ENCODE results near the gene BANP.
"Not testable (repeated sequence)": the region's sequence is repeated elsewhere in the genome, so short reads cannot be mapped to it uniquely, and the experiment has no call there.

BANP gene

GRCh38 chr16:88022076-88023042 lies 71.1 kb downstream of the BANP start:
- H3K36me3 ChIP-seq (ENCODE audit: control insufficient read depth, insufficient read depth, low read length): no peaks in the 10 kb centered on the region; the same call in none of the 2 replicates
- H3K27me3 ChIP-seq (ENCODE audit: control insufficient read depth, insufficient read depth, low read length): no peaks in the 10 kb centered on the region
- H3K4me1 ChIP-seq (ENCODE audit: control insufficient read depth, insufficient read depth, low read length): no peaks in the 10 kb centered on the region
- no CpG with 5 or more reads among the region's 23 CpGs for WGBS (ENCODE audit: insufficient coverage, insufficient read length)
- no peak overlapping the region for H3K27ac ChIP-seq (ENCODE audit: low read length)
- no peak overlapping the region for H3K4me3 ChIP-seq (ENCODE audit: low read length)
- no peaks in the 10 kb centered on the region for H3K9me3 ChIP-seq (ENCODE audit: control insufficient read depth, insufficient read depth, low read length)
- DNase-seq (ENCODE audit: low read depth, low spot score): no peak

GRCh38 chr16:88023366-88023765 lies 72.1 kb downstream of the BANP start:
- Histone ChIP-seq H3K9me3 (ENCODE audit: control insufficient read depth, insufficient read depth, low read length) (no peaks in the 10 kb centered on the region), H3K27ac (ENCODE audit: low read length) (no peak overlapping the region), H3K27me3 (ENCODE audit: control insufficient read depth, insufficient read depth, low read length) (no peaks in the 10 kb centered on the region), H3K4me1 (ENCODE audit: control insufficient read depth, insufficient read depth, low read length) (peaks cover 3% of the 10 kb centered on the region), H3K36me3 (ENCODE audit: control insufficient read depth, insufficient read depth, low read length) (peaks cover 4% of the 10 kb centered on the region; the same call in 1 of the 2 replicates), H3K4me3 (ENCODE audit: low read length) (no peak overlapping the region)
- WGBS (ENCODE audit: insufficient coverage, insufficient read length): no CpG with 5 or more reads among the region's 12 CpGs
- no peak for DNase-seq (ENCODE audit: low read depth, low spot score)

GRCh38 chr16:88023786-88024185 lies 72.6 kb downstream of the BANP start:
- no CpG with 5 or more reads among the region's 16 CpGs for WGBS (ENCODE audit: insufficient coverage, insufficient read length)
- H3K9me3 ChIP-seq (ENCODE audit: control insufficient read depth, insufficient read depth, low read length): no peaks in the 10 kb centered on the region
- H3K27ac ChIP-seq (ENCODE audit: low read length): no peak overlapping the region
- peaks cover 3% of the 10 kb centered on the region for H3K4me1 ChIP-seq (ENCODE audit: control insufficient read depth, insufficient read depth, low read length)
- no peaks in the 10 kb centered on the region for H3K27me3 ChIP-seq (ENCODE audit: control insufficient read depth, insufficient read depth, low read length)
- no peak overlapping the region for H3K4me3 ChIP-seq (ENCODE audit: low read length)
- peaks cover 4% of the 10 kb centered on the region; the same call in 1 of the 2 replicates for H3K36me3 ChIP-seq (ENCODE audit: control insufficient read depth, insufficient read depth, low read length)
- no peak for DNase-seq (ENCODE audit: low read depth, low spot score)

GRCh38 chr16:88024491-88025085 lies 73.4 kb downstream of the BANP start:
- DNase-seq (ENCODE audit: low read depth, low spot score); H3K9me3 ChIP-seq (ENCODE audit: control insufficient read depth, insufficient read depth, low read length); H3K4me1 ChIP-seq (ENCODE audit: control insufficient read depth, insufficient read depth, low read length); H3K36me3 ChIP-seq (ENCODE audit: control insufficient read depth, insufficient read depth, low read length); H3K4me3 ChIP-seq (ENCODE audit: low read length); H3K27ac ChIP-seq (ENCODE audit: low read length); H3K27me3 ChIP-seq (ENCODE audit: control insufficient read depth, insufficient read depth, low read length): not testable (repeated sequence)
- no CpG with 5 or more reads among the region's 21 CpGs for WGBS (ENCODE audit: insufficient coverage, insufficient read length)

GRCh38 chr16:88025086-88025492 lies 73.9 kb downstream of the BANP start:
- not testable (repeated sequence) for H3K27ac ChIP-seq (ENCODE audit: low read length); H3K27me3 ChIP-seq (ENCODE audit: control insufficient read depth, insufficient read depth, low read length); H3K4me3 ChIP-seq (ENCODE audit: low read length); DNase-seq (ENCODE audit: low read depth, low spot score); H3K36me3 ChIP-seq (ENCODE audit: control insufficient read depth, insufficient read depth, low read length); H3K9me3 ChIP-seq (ENCODE audit: control insufficient read depth, insufficient read depth, low read length); H3K4me1 ChIP-seq (ENCODE audit: control insufficient read depth, insufficient read depth, low read length)
- no CpG with 5 or more reads among the region's 10 CpGs for WGBS (ENCODE audit: insufficient coverage, insufficient read length)

GRCh38 chr16:88025828-88026555 lies 74.8 kb downstream of the BANP start:
- H3K4me3 ChIP-seq (ENCODE audit: low read length); H3K27ac ChIP-seq (ENCODE audit: low read length); DNase-seq (ENCODE audit: low read depth, low spot score); H3K4me1 ChIP-seq (ENCODE audit: control insufficient read depth, insufficient read depth, low read length); H3K36me3 ChIP-seq (ENCODE audit: control insufficient read depth, insufficient read depth, low read length); H3K9me3 ChIP-seq (ENCODE audit: control insufficient read depth, insufficient read depth, low read length); H3K27me3 ChIP-seq (ENCODE audit: control insufficient read depth, insufficient read depth, low read length): not testable (repeated sequence)
- no CpG with 5 or more reads among the region's 24 CpGs for WGBS (ENCODE audit: insufficient coverage, insufficient read length)

- no CpG with 5 or more reads among the region's 51 CpGs for WGBS (ENCODE audit: insufficient coverage, insufficient read length)
- Histone ChIP-seq H3K27me3 (ENCODE audit: control insufficient read depth, insufficient read depth, low read length) (no peaks in the 10 kb centered on the region), H3K36me3 (ENCODE audit: control insufficient read depth, insufficient read depth, low read length) (peaks cover 4% of the 10 kb centered on the region; the same call in 1 of the 2 replicates)
Observed at GRCh38 chr16:88026964-88027938, 76.0 kb downstream of the BANP start.

GRCh38 chr16:88028177-88028930 lies 77.1 kb downstream of the BANP start:
- not testable (repeated sequence) for H3K4me3 ChIP-seq (ENCODE audit: low read length); H3K36me3 ChIP-seq (ENCODE audit: control insufficient read depth, insufficient read depth, low read length); H3K27ac ChIP-seq (ENCODE audit: low read length); H3K27me3 ChIP-seq (ENCODE audit: control insufficient read depth, insufficient read depth, low read length); DNase-seq (ENCODE audit: low read depth, low spot score); H3K4me1 ChIP-seq (ENCODE audit: control insufficient read depth, insufficient read depth, low read length); H3K9me3 ChIP-seq (ENCODE audit: control insufficient read depth, insufficient read depth, low read length)
- WGBS (ENCODE audit: insufficient coverage, insufficient read length): no CpG with 5 or more reads among the region's 13 CpGs

More at GRCh38 chr16:88026964-88027938, 76.0 kb downstream of the BANP start:
- H3K4me1 ChIP-seq (ENCODE audit: control insufficient read depth, insufficient read depth, low read length): peaks cover 5% of the 10 kb centered on the region
- DNase-seq (ENCODE audit: low read depth, low spot score): no peak
- H3K4me3 ChIP-seq (ENCODE audit: low read length): no peak overlapping the region
- no peaks in the 10 kb centered on the region for H3K9me3 ChIP-seq (ENCODE audit: control insufficient read depth, insufficient read depth, low read length)
- H3K27ac ChIP-seq (ENCODE audit: low read length): no peak overlapping the region

GRCh38 chr16:88030498-88030897 lies 79.3 kb downstream of the BANP start:
- Histone ChIP-seq H3K9me3 (ENCODE audit: control insufficient read depth, insufficient read depth, low read length) (no peaks in the 10 kb centered on the region), H3K4me3 (ENCODE audit: low read length) (no peak overlapping the region), H3K27me3 (ENCODE audit: control insufficient read depth, insufficient read depth, low read length) (no peaks in the 10 kb centered on the region), H3K27ac (ENCODE audit: low read length) (no peak overlapping the region), H3K4me1 (ENCODE audit: control insufficient read depth, insufficient read depth, low read length) (peaks cover 5% of the 10 kb centered on the region), H3K36me3 (ENCODE audit: control insufficient read depth, insufficient read depth, low read length) (peaks cover 7% of the 10 kb centered on the region)
- DNase-seq (ENCODE audit: low read depth, low spot score): no peak
- no CpG with 5 or more reads among the region's 8 CpGs for WGBS (ENCODE audit: insufficient coverage, insufficient read length)

Measured in iPS DF 6.9 (cell line).